Measurements from ENCODE around the gene SEMA4G.

Gene SEMA4G

DNA sequence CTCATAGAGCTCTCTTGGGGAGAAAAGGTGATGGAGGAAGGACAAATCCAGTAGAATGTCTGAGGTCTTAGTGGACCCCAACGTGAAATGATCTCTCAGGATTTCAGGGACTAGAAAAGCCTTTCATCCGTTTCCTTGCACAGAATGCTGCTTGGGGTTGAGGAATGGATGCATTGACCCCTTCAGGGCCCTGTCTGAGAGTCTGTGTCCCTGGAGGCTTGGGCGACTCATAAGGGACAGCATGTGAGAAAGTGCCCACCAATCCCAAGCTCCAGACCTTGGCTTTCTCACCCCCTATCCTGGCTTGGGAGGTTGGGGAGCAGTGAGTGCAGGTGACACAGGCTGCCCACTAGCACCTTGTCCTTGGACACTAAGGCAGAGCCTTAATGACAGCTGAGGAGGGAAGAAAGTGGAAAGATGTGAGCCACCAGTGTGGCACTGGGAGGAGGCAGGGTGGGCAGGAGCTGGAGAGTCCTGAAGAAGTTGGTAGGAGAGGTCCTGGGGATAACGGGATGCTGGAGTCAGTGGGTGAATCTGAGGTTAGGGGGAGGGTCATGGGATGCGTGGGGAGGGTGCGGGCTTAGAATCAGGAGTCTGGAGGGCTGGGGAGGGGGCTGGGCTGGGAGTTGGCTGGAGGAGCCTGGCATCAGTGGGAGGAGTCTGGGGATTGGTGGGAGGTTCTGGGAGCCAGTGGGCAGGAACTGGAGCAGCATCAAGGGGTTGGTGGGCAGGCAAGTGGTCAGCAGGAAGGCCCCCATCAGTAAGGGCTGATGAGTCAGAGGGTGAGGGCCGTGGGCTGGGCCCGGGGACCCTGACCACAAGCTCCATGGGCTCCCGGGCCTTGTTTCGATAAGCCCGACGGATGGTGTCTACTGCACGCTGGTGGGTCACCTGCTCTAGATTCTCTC, 38.9 kb downstream of the SEMA4G start:
- Histone ChIP-seq H3K4me3 (ENCODE audit: low read length, poor library complexity, severe bottlenecking) (no peak overlapping the region), H4K20me1 (ENCODE audit: insufficient read depth, low read length, poor library complexity, severe bottlenecking) (no peaks in the 10 kb centered on the region), H3K4me1 (ENCODE audit: insufficient read depth, low read length, poor library complexity, severe bottlenecking) (no peaks in the 10 kb centered on the region), H3F3A (ENCODE audit: low read depth) (no peaks in the 10 kb centered on the region), H3K36me3 (ENCODE audit: insufficient read depth, low read length) (peaks cover 12% of the 10 kb centered on the region; the same call in 1 of the 2 replicates), H2AFZ (ENCODE audit: low read length) (no peak overlapping the region), H3K4me2 (ENCODE audit: low read depth, low read length, poor library complexity, severe bottlenecking) (no peak overlapping the region), H3K79me2 (ENCODE audit: insufficient read depth, low read length) (peaks cover under 1% of the 10 kb centered on the region; the same call in 1 of the 2 replicates), H3K9me2 (replicated peaks; ENCODE audit: low read depth, low read length) (no peaks in the 10 kb centered on the region), H3K9ac (ENCODE audit: low read depth, low read length, poor library complexity, severe bottlenecking) (no peak overlapping the region), H3K9me3 (ENCODE audit: insufficient read depth, low read depth, low read length) (no peaks in the 10 kb centered on the region), H3K27me3 (ENCODE audit: insufficient read depth, low read length, poor library complexity, severe bottlenecking) (no peaks in the 10 kb centered on the region)
- TF ChIP-seq EZH2phosphoT487 (IDR thresholded peaks at IDR 0.05; ENCODE audit: borderline replicate concordance), result no peak
- TF ChIP-seq, protein P1, sequence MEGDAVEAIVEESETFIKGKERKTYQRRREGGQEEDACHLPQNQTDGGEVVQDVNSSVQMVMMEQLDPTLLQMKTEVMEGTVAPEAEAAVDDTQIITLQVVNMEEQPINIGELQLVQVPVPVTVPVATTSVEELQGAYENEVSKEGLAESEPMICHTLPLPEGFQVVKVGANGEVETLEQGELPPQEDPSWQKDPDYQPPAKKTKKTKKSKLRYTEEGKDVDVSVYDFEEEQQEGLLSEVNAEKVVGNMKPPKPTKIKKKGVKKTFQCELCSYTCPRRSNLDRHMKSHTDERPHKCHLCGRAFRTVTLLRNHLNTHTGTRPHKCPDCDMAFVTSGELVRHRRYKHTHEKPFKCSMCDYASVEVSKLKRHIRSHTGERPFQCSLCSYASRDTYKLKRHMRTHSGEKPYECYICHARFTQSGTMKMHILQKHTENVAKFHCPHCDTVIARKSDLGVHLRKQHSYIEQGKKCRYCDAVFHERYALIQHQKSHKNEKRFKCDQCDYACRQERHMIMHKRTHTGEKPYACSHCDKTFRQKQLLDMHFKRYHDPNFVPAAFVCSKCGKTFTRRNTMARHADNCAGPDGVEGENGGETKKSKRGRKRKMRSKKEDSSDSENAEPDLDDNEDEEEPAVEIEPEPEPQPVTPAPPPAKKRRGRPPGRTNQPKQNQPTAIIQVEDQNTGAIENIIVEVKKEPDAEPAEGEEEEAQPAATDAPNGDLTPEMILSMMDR (conservative IDR thresholded peaks at IDR 0.05; ENCODE audit: low read length), result no peak

DNA sequence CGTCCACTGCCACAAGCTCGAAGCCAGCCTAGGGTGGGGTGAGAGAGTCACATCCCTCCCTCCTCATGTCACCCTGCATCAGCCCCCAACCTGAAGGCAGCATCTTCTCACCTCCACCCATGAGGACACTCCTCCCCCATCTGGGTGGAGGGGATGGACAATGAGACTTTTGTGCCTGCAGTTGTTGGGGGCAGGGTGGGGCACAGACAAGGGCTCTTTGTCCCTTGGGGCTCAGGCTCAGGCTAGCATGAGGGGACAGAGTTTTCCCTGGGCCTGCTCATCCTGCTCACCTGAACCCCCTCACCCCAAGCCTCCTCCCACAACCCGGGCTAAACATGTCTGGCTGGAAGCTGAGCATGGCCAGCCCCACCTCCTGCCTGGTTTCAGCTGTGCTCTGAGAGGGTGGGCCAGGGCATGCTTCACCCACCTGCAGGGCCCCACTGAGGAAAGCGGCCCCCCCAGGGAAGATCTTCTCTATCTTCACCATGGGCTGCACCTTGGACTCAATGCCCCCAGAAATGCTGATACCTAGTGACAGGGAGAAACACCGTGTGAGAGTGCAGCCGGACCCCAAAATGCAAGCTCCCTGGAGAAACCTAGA, 39.6 kb downstream of the SEMA4G start:
- H3K27me3 ChIP-seq (ENCODE audit: insufficient read depth, low read length, poor library complexity, severe bottlenecking), result no peaks in the 10 kb centered on the region
- no peaks in the 10 kb centered on the region for H3K9me3 ChIP-seq (ENCODE audit: insufficient read depth, low read depth, low read length)
- no peak overlapping the region for H3K9ac ChIP-seq (ENCODE audit: low read depth, low read length, poor library complexity, severe bottlenecking)
- H3K4me3 ChIP-seq (ENCODE audit: low read length, poor library complexity, severe bottlenecking), result no peak overlapping the region
- H4K20me1 ChIP-seq (ENCODE audit: insufficient read depth, low read length, poor library complexity, severe bottlenecking), result no peaks in the 10 kb centered on the region
- H2AFZ ChIP-seq (ENCODE audit: low read length), result no peak overlapping the region
- H3K79me2 ChIP-seq (ENCODE audit: insufficient read depth, low read length), result no peaks in the 10 kb centered on the region; the same call in 1 of the 2 replicates
- TF ChIP-seq, protein P1 (conservative IDR thresholded peaks at IDR 0.05; ENCODE audit: low read length), result no peak
- TF ChIP-seq EZH2phosphoT487 (IDR thresholded peaks at IDR 0.05; ENCODE audit: borderline replicate concordance), result no peak
- H3K4me2 ChIP-seq (ENCODE audit: low read depth, low read length, poor library complexity, severe bottlenecking), result no peak overlapping the region
- no peaks in the 10 kb centered on the region for H3K9me2 ChIP-seq (replicated peaks; ENCODE audit: low read depth, low read length)
- H3F3A ChIP-seq (ENCODE audit: low read depth), result no peaks in the 10 kb centered on the region
- no peaks in the 10 kb centered on the region for H3K4me1 ChIP-seq (ENCODE audit: insufficient read depth, low read length, poor library complexity, severe bottlenecking)
- H3K36me3 ChIP-seq (ENCODE audit: insufficient read depth, low read length), result peaks cover 12% of the 10 kb centered on the region; the same call in 1 of the 2 replicates

DNA sequence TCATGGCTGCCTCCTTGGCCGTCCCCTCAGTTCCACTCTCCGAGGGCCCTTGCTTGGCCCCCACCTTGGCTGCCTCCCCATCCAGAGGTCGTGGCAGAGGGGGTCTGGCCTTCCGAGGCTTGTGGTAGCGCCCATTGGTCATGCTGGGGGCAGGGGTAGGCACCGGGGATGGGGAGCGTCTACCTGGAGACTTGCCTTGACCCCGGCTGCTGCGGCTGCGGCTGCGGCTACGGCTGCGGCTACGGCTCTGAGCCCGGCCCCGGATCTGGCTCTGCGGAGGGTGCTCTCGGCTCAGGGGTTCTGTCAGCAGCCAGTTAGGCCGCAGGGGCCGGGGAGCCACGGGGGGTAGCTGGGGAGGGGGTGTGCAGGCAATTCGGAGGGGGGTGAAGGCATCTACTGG, 41.0 kb downstream of the SEMA4G start:
- Histone ChIP-seq H3K9ac (ENCODE audit: low read depth, low read length, poor library complexity, severe bottlenecking) (no peak overlapping the region), H3K4me3 (ENCODE audit: low read length, poor library complexity, severe bottlenecking) (no peak overlapping the region), H3K4me2 (ENCODE audit: low read depth, low read length, poor library complexity, severe bottlenecking) (no peak overlapping the region), H3K27me3 (ENCODE audit: insufficient read depth, low read length, poor library complexity, severe bottlenecking) (no peaks in the 10 kb centered on the region), H3F3A (ENCODE audit: low read depth) (no peaks in the 10 kb centered on the region), H3K9me2 (replicated peaks; ENCODE audit: low read depth, low read length) (no peaks in the 10 kb centered on the region), H2AFZ (ENCODE audit: low read length) (no peak overlapping the region), H3K79me2 (ENCODE audit: insufficient read depth, low read length) (no peaks in the 10 kb centered on the region), H3K9me3 (ENCODE audit: insufficient read depth, low read depth, low read length) (no peaks in the 10 kb centered on the region), H3K4me1 (ENCODE audit: insufficient read depth, low read length, poor library complexity, severe bottlenecking) (no peaks in the 10 kb centered on the region), H4K20me1 (ENCODE audit: insufficient read depth, low read length, poor library complexity, severe bottlenecking) (no peaks in the 10 kb centered on the region), H3K36me3 (ENCODE audit: insufficient read depth, low read length) (peaks cover 12% of the 10 kb centered on the region; the same call in 1 of the 2 replicates)
- TF ChIP-seq, protein P1 (conservative IDR thresholded peaks at IDR 0.05; ENCODE audit: low read length), result no peak
- TF ChIP-seq EZH2phosphoT487 (IDR thresholded peaks at IDR 0.05; ENCODE audit: borderline replicate concordance), result no peak
